ENCODE measurements around the gene ZNF217.
A peak's percentile ranks its signal among the peaks of the same experiment; 100 is the strongest.
"Not testable (repeated sequence)": the region's sequence is repeated elsewhere in the genome, so short reads cannot be mapped to it uniquely, and the experiment has no call there.

Gene ZNF217

GRCh38 chr20:53636540-53637097 lies 43.0 kb upstream of the ZNF217 start:
- no peaks in the 10 kb centered on the region for H3K9me3 ChIP-seq (ENCODE audit: control extremely low read depth in 1 of 5, control insufficient read depth in 4 of 5, insufficient read depth in 2 of 5, low read depth in 1 of 5, low read length in 4 of 5)
- peaks cover 0 to 45% (median 15%) of the 10 kb centered on the region in 4 experiments for H3K4me1 ChIP-seq (ENCODE audit: control extremely low read depth in 1 of 4, control insufficient read depth in 4 of 4, insufficient read depth in 4 of 4, low read length in 3 of 4)
- no peaks in the 10 kb centered on the region for H3K27me3 ChIP-seq (replicated peaks in 2 of 5; ENCODE audit: control insufficient read depth in 4 of 5, insufficient read depth in 5 of 5, low read length in 4 of 5)
- POLR2A ChIA-PET, result no interaction called here
- no peak overlapping the region for H3K27ac ChIP-seq (ENCODE audit: insufficient read depth in 1 of 2, low read depth in 1 of 2, low read length in 2 of 2, poor library complexity in 1 of 2, severe bottlenecking in 2 of 2)
- no peak for DNase-seq
- no peaks in the 10 kb centered on the region for H3K36me3 ChIP-seq (ENCODE audit: control insufficient read depth in 4 of 4, insufficient read depth in 4 of 4, low read length in 3 of 4)
- no peak overlapping the region for H3K4me3 ChIP-seq (ENCODE audit: control insufficient read depth in 1 of 7, extremely low read depth in 1 of 7, insufficient read depth in 4 of 7, low read depth in 2 of 7, low read length in 6 of 7)
- 67% methylated on average over 1 of the region's 2 CpGs for WGBS (ENCODE audit: insufficient coverage)
- CTCF ChIA-PET, result interaction anchor here (1.1 to 2.8 kb wide), 3 partner anchors 10 to 14 kb away, joined by 3 to 10 read pairs (median 6); no protein-coding TSS in a partner anchor

- H3K4me1 ChIP-seq (ENCODE audit: control extremely low read depth in 1 of 4, control insufficient read depth in 4 of 4, insufficient read depth in 4 of 4, low read length in 3 of 4), result peaks cover 0 to 42% (median 11%) of the 10 kb centered on the region in 4 experiments
- POLR2A ChIA-PET, result no interaction called here
- H3K4me3 ChIP-seq (ENCODE audit: control insufficient read depth in 1 of 7, extremely low read depth in 1 of 7, insufficient read depth in 4 of 7, low read depth in 2 of 7, low read length in 6 of 7), result peak overlapping the region in 1 of 7 experiments; percentile 10
- no peaks in the 10 kb centered on the region for H3K36me3 ChIP-seq (ENCODE audit: control insufficient read depth in 4 of 4, insufficient read depth in 4 of 4, low read length in 3 of 4)
- no peaks in the 10 kb centered on the region for H3K27me3 ChIP-seq (replicated peaks in 2 of 5; ENCODE audit: control insufficient read depth in 4 of 5, insufficient read depth in 5 of 5, low read length in 4 of 5)
- H3K9me3 ChIP-seq (ENCODE audit: control extremely low read depth in 1 of 5, control insufficient read depth in 4 of 5, insufficient read depth in 2 of 5, low read depth in 1 of 5, low read length in 4 of 5), result no peaks in the 10 kb centered on the region
- CTCF ChIA-PET, result interaction anchor here (1.1 to 2.8 kb wide), 4 partner anchors 9 to 39 kb away, joined by 3 to 10 read pairs (median 6); no protein-coding TSS in a partner anchor
- no peak overlapping the region for H3K27ac ChIP-seq (ENCODE audit: insufficient read depth in 1 of 2, low read depth in 1 of 2, low read length in 2 of 2, poor library complexity in 1 of 2, severe bottlenecking in 2 of 2)
- peak in 2 of 3 donors; percentile 42 to 55 for DNase-seq
- 75% methylated on average over 4 of the region's 5 CpGs for WGBS (ENCODE audit: insufficient coverage)
Measured at GRCh38 chr20:53635221-53635620, 41.6 kb upstream of the ZNF217 start.

- Histone ChIP-seq H3K9me3 (ENCODE audit: control extremely low read depth in 1 of 5, control insufficient read depth in 4 of 5, insufficient read depth in 2 of 5, low read depth in 1 of 5, low read length in 4 of 5) (no peaks in the 10 kb centered on the region), H3K36me3 (ENCODE audit: control insufficient read depth in 4 of 4, insufficient read depth in 4 of 4, low read length in 3 of 4) (no peaks in the 10 kb centered on the region), H3K27me3 (replicated peaks in 2 of 5; ENCODE audit: control insufficient read depth in 4 of 5, insufficient read depth in 5 of 5, low read length in 4 of 5) (no peaks in the 10 kb centered on the region), H3K4me1 (ENCODE audit: control extremely low read depth in 1 of 4, control insufficient read depth in 4 of 4, insufficient read depth in 4 of 4, low read length in 3 of 4) (peaks cover 0 to 30% (median 16%) of the 10 kb centered on the region in 4 experiments), H3K27ac (ENCODE audit: insufficient read depth in 1 of 2, low read depth in 1 of 2, low read length in 2 of 2, poor library complexity in 1 of 2, severe bottlenecking in 2 of 2) (no peak overlapping the region), H3K4me3 (ENCODE audit: control insufficient read depth in 1 of 7, extremely low read depth in 1 of 7, insufficient read depth in 4 of 7, low read depth in 2 of 7, low read length in 6 of 7) (no peak overlapping the region)
- WGBS (ENCODE audit: insufficient coverage), result 99% methylated on average over 12 of the region's 12 CpGs
- POLR2A ChIA-PET, result interaction anchor here (1.4 kb wide), 1 partner anchor 38 kb away, joined by 5 read pairs; no protein-coding TSS in a partner anchor
- DNase-seq, result peak in 1 of 3 donors; percentile 45
- CTCF ChIA-PET, result interaction anchor here (1.0 to 1.3 kb wide), 3 partner anchors 8 to 30 kb away, joined by 3 to 4 read pairs (median 3); no protein-coding TSS in a partner anchor
Measured at GRCh38 chr20:53631909-53632662, 38.4 kb upstream of the ZNF217 start.

GRCh38 chr20:53629436-53629835 lies 35.8 kb upstream of the ZNF217 start:
- POLR2A ChIA-PET, result no interaction called here
- Histone ChIP-seq H3K27ac (ENCODE audit: insufficient read depth in 1 of 2, low read depth in 1 of 2, low read length in 2 of 2, poor library complexity in 1 of 2, severe bottlenecking in 2 of 2) (no peak overlapping the region), H3K36me3 (ENCODE audit: control insufficient read depth in 4 of 4, insufficient read depth in 4 of 4, low read length in 3 of 4) (no peaks in the 10 kb centered on the region), H3K27me3 (replicated peaks in 2 of 5; ENCODE audit: control insufficient read depth in 4 of 5, insufficient read depth in 5 of 5, low read length in 4 of 5) (no peaks in the 10 kb centered on the region), H3K4me1 (ENCODE audit: control extremely low read depth in 1 of 4, control insufficient read depth in 4 of 4, insufficient read depth in 4 of 4, low read length in 3 of 4) (peaks cover 0 to 18% (median 14%) of the 10 kb centered on the region in 4 experiments), H3K4me3 (ENCODE audit: control insufficient read depth in 1 of 7, extremely low read depth in 1 of 7, insufficient read depth in 4 of 7, low read depth in 2 of 7, low read length in 6 of 7) (no peak overlapping the region), H3K9me3 (ENCODE audit: control extremely low read depth in 1 of 5, control insufficient read depth in 4 of 5, insufficient read depth in 2 of 5, low read depth in 1 of 5, low read length in 4 of 5) (no peaks in the 10 kb centered on the region)
- WGBS (ENCODE audit: insufficient coverage), result no CpG with 5 or more reads among the region's 5 CpGs
- CTCF ChIA-PET, result interaction anchor here (0.6 kb wide), 1 partner anchor 234 kb away, joined by 3 read pairs; no protein-coding TSS in a partner anchor
- DNase-seq, result no peak

GRCh38 chr20:53628758-53629157 lies 35.1 kb upstream of the ZNF217 start:
- H3K4me3 ChIP-seq (ENCODE audit: control insufficient read depth in 1 of 7, extremely low read depth in 1 of 7, insufficient read depth in 4 of 7, low read depth in 2 of 7, low read length in 6 of 7); H3K9me3 ChIP-seq (ENCODE audit: control extremely low read depth in 1 of 5, control insufficient read depth in 4 of 5, insufficient read depth in 2 of 5, low read depth in 1 of 5, low read length in 4 of 5); H3K36me3 ChIP-seq (ENCODE audit: control insufficient read depth in 4 of 4, insufficient read depth in 4 of 4, low read length in 3 of 4); CTCF ChIA-PET; H3K27ac ChIP-seq (ENCODE audit: insufficient read depth in 1 of 2, low read depth in 1 of 2, low read length in 2 of 2, poor library complexity in 1 of 2, severe bottlenecking in 2 of 2); DNase-seq; POLR2A ChIA-PET; H3K27me3 ChIP-seq (replicated peaks in 2 of 5; ENCODE audit: control insufficient read depth in 4 of 5, insufficient read depth in 5 of 5, low read length in 4 of 5): not testable (repeated sequence)
- 98% methylated on average over 5 of the region's 6 CpGs for WGBS (ENCODE audit: insufficient coverage)
- H3K4me1 ChIP-seq (ENCODE audit: control extremely low read depth in 1 of 4, control insufficient read depth in 4 of 4, insufficient read depth in 4 of 4, low read length in 3 of 4), result peaks cover 5 to 21% (median 16%) of the 10 kb centered on the region in 4 experiments

GRCh38 chr20:53628076-53628475 lies 34.4 kb upstream of the ZNF217 start:
- Histone ChIP-seq H3K27ac (ENCODE audit: insufficient read depth in 1 of 2, low read depth in 1 of 2, low read length in 2 of 2, poor library complexity in 1 of 2, severe bottlenecking in 2 of 2) (no peak overlapping the region), H3K4me1 (ENCODE audit: control extremely low read depth in 1 of 4, control insufficient read depth in 4 of 4, insufficient read depth in 4 of 4, low read length in 3 of 4) (peaks cover 9 to 28% (median 22%) of the 10 kb centered on the region in 4 experiments), H3K36me3 (ENCODE audit: control insufficient read depth in 4 of 4, insufficient read depth in 4 of 4, low read length in 3 of 4) (no peaks in the 10 kb centered on the region), H3K9me3 (ENCODE audit: control extremely low read depth in 1 of 5, control insufficient read depth in 4 of 5, insufficient read depth in 2 of 5, low read depth in 1 of 5, low read length in 4 of 5) (no peaks in the 10 kb centered on the region), H3K27me3 (replicated peaks in 2 of 5; ENCODE audit: control insufficient read depth in 4 of 5, insufficient read depth in 5 of 5, low read length in 4 of 5) (no peaks in the 10 kb centered on the region), H3K4me3 (ENCODE audit: control insufficient read depth in 1 of 7, extremely low read depth in 1 of 7, insufficient read depth in 4 of 7, low read depth in 2 of 7, low read length in 6 of 7) (no peak overlapping the region)
- CTCF ChIA-PET, result no interaction called here
- POLR2A ChIA-PET, result interaction anchor here (1.6 kb wide), 1 partner anchor 15 kb away, joined by 5 read pairs; no protein-coding TSS in a partner anchor
- DNase-seq, result no peak
- WGBS (ENCODE audit: insufficient coverage), result 100% methylated on average over 4 of the region's 6 CpGs

- not testable (repeated sequence) for H3K36me3 ChIP-seq (ENCODE audit: control insufficient read depth in 4 of 4, insufficient read depth in 4 of 4, low read length in 3 of 4); H3K27me3 ChIP-seq (replicated peaks in 2 of 5; ENCODE audit: control insufficient read depth in 4 of 5, insufficient read depth in 5 of 5, low read length in 4 of 5); H3K27ac ChIP-seq (ENCODE audit: insufficient read depth in 1 of 2, low read depth in 1 of 2, low read length in 2 of 2, poor library complexity in 1 of 2, severe bottlenecking in 2 of 2); H3K4me3 ChIP-seq (ENCODE audit: control insufficient read depth in 1 of 7, extremely low read depth in 1 of 7, insufficient read depth in 4 of 7, low read depth in 2 of 7, low read length in 6 of 7); DNase-seq; H3K9me3 ChIP-seq (ENCODE audit: control extremely low read depth in 1 of 5, control insufficient read depth in 4 of 5, insufficient read depth in 2 of 5, low read depth in 1 of 5, low read length in 4 of 5)
- ChIA-PET CTCF (interaction anchor here (1.9 kb wide), 1 partner anchor 8 kb away, joined by 6 read pairs; no protein-coding TSS in a partner anchor), POLR2A (interaction anchor here (1.6 kb wide), 1 partner anchor 16 kb away, joined by 5 read pairs; no protein-coding TSS in a partner anchor)
- WGBS (ENCODE audit: insufficient coverage), result 100% methylated on average over 4 of the region's 10 CpGs
- H3K4me1 ChIP-seq (ENCODE audit: control extremely low read depth in 1 of 4, control insufficient read depth in 4 of 4, insufficient read depth in 4 of 4, low read length in 3 of 4), result peaks cover 16 to 38% (median 32%) of the 10 kb centered on the region in 4 experiments
Measured at GRCh38 chr20:53627001-53627400, 33.4 kb upstream of the ZNF217 start.
